GM21528 (cell line): ENCODE measurements around the gene DNASE1L3.

Source experiments
- ATAC-seq: cut with Tn5 transposase; IDR thresholded peaks from one replicate; pipeline ENCODE4 v1.9.1; 2021; ENCODE audit warnings: mild to moderate bottlenecking, moderate library complexity; ENCODE audit not compliant: unreplicated experiment, low FRiP score

Gene DNASE1L3

GRCh38 chr3:58164199-58164879, 46.4 kb downstream of the DNASE1L3 start:
- ATAC-seq = no peak

- no peak for ATAC-seq
These were observed 47.5 kb downstream of the DNASE1L3 start for GRCh38 chr3:58163234-58163633.

GRCh38 chr3:58161435-58162398, 49.1 kb downstream of the DNASE1L3 start:
- no peak for ATAC-seq

DNA sequence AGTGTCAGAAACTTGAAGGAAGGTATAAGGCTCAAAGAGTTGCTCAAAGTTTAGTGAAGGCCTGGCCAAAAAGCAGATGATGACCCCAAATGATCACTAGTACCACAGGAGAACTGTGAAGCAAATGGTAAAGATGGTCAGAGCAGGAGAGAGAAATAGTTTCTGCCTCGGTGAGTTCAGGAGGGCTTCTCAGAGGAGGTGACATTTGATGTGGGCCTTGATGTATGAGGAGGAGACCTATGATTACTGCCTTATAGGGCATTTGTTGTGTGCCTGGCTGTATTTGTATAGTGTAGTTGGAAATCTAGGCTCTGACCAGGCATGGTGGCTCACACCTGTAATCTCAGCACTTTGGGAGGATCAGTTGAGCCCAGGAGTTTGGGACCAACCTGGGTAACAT, 50.4 kb downstream of the DNASE1L3 start:
- ATAC-seq = no peak

- no peak for ATAC-seq
These were observed 52.2 kb downstream of the DNASE1L3 start for GRCh38 chr3:58158442-58159153.

GRCh38 chr3:58157700-58158099, 53.1 kb downstream of the DNASE1L3 start:
- no peak for ATAC-seq

- ATAC-seq = no peak
These were observed 54.9 kb downstream of the DNASE1L3 start for GRCh38 chr3:58155838-58156237.

DNA sequence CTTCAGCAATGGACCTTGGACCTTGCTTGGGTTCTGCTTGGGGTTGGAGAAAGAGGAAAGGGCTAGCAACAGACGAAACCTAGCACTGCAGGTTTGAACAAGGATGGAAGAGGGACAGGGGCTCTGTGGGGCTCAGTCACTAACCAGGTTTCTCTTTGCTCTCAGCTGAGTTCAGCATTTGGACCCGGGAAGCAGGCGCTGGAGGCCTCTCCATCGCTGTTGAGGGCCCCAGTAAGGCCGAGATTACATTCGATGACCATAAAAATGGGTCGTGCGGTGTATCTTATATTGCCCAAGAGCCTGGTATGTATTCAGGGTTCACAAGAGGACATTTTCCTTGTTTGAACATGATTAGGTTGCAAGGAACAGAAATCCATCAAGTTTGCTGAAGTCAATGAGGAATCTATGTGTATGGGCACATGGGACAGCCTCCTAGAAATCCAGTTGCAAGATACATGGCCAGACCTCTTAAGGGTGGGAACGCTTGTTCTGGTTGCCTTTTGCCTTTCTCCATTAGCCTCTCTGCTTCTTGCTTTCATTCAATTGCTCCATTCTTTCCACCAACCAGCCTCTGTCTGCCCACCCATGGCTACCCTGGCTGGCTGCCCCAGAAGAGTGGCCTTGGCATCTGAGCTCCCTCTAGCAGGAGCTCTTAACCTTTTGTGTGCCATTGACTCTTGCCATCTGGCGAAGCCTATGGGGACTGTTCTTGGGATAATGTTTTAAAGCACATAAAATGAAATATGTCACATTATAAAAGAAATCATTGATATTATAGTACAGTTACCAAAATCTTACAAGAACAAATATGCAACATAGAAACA, 55.9 kb downstream of the DNASE1L3 start:
- ATAC-seq = no peak

DNA sequence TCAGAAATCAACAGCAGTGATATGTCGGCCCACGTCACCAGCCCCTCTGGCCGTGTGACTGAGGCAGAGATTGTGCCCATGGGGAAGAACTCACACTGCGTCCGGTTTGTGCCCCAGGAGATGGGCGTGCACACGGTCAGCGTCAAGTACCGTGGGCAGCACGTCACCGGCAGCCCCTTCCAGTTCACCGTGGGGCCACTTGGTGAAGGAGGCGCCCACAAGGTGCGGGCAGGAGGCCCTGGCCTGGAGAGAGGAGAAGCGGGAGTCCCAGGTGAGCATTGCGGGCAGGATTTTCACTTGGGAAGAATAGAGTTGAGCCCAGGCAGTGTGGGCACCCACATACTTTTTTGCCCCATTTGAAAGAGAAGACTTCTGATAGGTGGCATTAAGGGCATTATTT, 57.4 kb downstream of the DNASE1L3 start:
- no peak for ATAC-seq

DNA sequence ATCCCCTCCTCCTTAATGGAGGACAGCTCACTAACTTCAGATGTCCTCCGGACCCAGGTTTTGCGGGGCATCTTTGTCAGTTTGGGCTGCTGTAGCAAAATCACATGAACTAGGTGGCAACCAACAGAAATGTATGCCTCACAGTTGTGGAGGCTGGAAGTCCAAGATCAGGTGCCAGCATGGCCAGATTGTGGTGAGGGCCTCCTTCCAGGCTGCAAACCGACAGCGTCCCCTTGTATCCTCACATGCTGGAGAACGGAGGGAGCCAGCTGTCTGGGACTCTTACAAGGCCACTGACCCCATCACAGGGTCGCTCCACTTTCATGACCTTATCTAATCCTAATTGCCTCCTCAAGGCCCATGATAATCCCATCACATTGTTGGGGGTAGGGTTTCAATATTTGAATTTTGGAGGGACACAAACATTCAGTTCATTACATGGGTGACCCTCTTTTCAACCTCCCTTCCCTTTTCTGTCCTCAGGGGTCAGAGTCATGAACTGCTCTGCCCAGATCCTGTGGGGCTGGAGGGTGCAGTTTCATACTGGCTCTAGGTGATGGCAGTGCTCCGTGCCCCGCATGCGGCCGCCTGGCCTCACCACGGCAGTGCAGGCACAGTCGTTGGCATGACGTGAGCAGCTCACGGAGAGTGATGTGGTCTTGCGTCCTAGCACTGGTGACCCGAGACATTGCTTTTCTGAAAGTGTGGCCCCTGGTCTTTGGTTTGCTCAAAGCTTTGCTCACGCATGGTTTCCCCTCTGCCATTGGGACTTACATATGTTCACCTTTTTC, 58.4 kb downstream of the DNASE1L3 start:
- no peak for ATAC-seq

- no peak for ATAC-seq
These were observed 59.1 kb downstream of the DNASE1L3 start for GRCh38 chr3:58151637-58152036.

- no peak for ATAC-seq
These were observed 60.0 kb downstream of the DNASE1L3 start for GRCh38 chr3:58150810-58151199.

- ATAC-seq = no peak
These were observed 60.5 kb downstream of the DNASE1L3 start for GRCh38 chr3:58150130-58150809.

DNA sequence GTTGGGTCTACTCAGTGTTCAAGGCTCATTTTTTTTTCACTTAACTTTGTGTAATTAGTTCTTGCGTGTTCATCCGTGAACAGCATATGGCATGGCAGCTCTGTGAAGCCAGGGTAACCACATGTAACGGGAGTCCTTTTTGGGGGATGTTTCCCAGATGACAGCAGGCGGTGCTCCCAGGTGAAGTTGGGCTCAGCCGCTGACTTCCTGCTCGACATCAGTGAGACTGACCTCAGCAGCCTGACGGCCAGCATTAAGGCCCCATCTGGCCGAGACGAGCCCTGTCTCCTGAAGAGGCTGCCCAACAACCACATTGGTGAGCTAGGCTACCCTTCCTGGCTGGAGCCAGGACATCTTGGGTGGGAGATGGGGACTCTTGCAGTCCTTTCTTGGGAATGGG, 62.7 kb downstream of the DNASE1L3 start:
- no peak for ATAC-seq

GRCh38 chr3:58144478-58145325, 66.1 kb downstream of the DNASE1L3 start:
- ATAC-seq = no peak

GRCh38 chr3:58143417-58144055, 67.2 kb downstream of the DNASE1L3 start:
- ATAC-seq = no peak
